Cardiac muscle cell (in vitro differentiated cells and primary cell): ENCODE data around the gene EHF. TPM values are rescaled to one million over a fixed set of nuclear protein-coding genes. Genes with fewer than 3 reads are reported as not detected.
A peak's percentile ranks its signal among the peaks of the same experiment; 100 is the strongest.
"Not testable (repeated sequence)": the region's sequence is repeated elsewhere in the genome, so short reads cannot be mapped to it uniquely, and the experiment has no call there.

Experiments used
- DNase-seq, 2 donors: peaks; one replicate each; pipeline versions ENCODE4 v3.0.0 to v3.0.0-alpha.2; 2010 to 2017; ENCODE audit warnings: low read depth in 1 of 2, low spot score in 1 of 2
- H3K27ac ChIP-seq: fragments of 200-600 bp; sonication (generic); 2 replicates; pipeline ENCODE4 v1.5.1; 2016
- H3K27me3 ChIP-seq: fragments of 200-600 bp; sonication (generic); 2 replicates; pipeline ENCODE4 v1.6.0; 2016; ENCODE audit warnings: control low read depth
- H3K36me3 ChIP-seq: fragments of 200-600 bp; sonication (generic); 2 replicates; pipeline ENCODE4 v1.5.1; 2016; ENCODE audit warnings: control low read depth
- H3K4me1 ChIP-seq: fragments of 200-600 bp; sonication (generic); 2 replicates; pipeline ENCODE4 v1.8.1; 2017; ENCODE audit warnings: low read depth, mild to moderate bottlenecking, mixed run types
- H3K4me3 ChIP-seq: fragments of 200-600 bp; sonication (generic); 2 replicates; pipeline ENCODE4 v1.5.1; 2016; ENCODE audit warnings: mild to moderate bottlenecking
- H3K9me3 ChIP-seq: fragments of 200-600 bp; sonication (generic); 2 replicates; pipeline ENCODE4 v1.5.1; 2017; ENCODE audit warnings: low read depth, mild to moderate bottlenecking, control low read depth
- CTCF ChIP-seq: IDR thresholded peaks from 2 replicates; pipeline ENCODE4 v1.5.1; 2012; ENCODE audit warnings: low read depth, mild to moderate bottlenecking, low read length
- polyA plus RNA-seq: library from polyadenylated mRNA; unstranded; fragments of >200 nt; fragmentation: Nextera tagmentation; extraction: Ambion mirVana; gene quantifications from 2 replicates; pipeline ENCODE4 v1.2.1, GENCODE V29; 2016
- total RNA-seq: library from RNA; depleted of rRNA; stranded (reverse); fragments of >200 nt; gene quantifications from 2 replicates; pipeline ENCODE4 v1.2.3, GENCODE V29; 2016

EHF gene
- total and polyA plus RNA-seq, 2 experiments from 2014 or later, result not detected

GRCh38 chr11:34680918-34681586 lies 60.2 kb downstream of the EHF start:
- no peaks in the 10 kb centered on the region for H3K27me3 ChIP-seq
- peak in 1 of 2 donors; percentile 12 for DNase-seq
- H3K36me3 ChIP-seq, result no peaks in the 10 kb centered on the region
- H3K27ac ChIP-seq, result no peak overlapping the region
- no peaks in the 10 kb centered on the region for H3K4me1 ChIP-seq
- no peaks in the 10 kb centered on the region for H3K9me3 ChIP-seq
- H3K4me3 ChIP-seq, result no peak overlapping the region
- TF ChIP-seq CTCF, result no peak

- TF ChIP-seq CTCF, result no peak
- no peak overlapping the region for H3K27ac ChIP-seq
- DNase-seq, result peak in 1 of 2 donors; percentile 12
- H3K36me3 ChIP-seq, result no peaks in the 10 kb centered on the region
- no peaks in the 10 kb centered on the region for H3K9me3 ChIP-seq
- H3K27me3 ChIP-seq, result no peaks in the 10 kb centered on the region
- H3K4me3 ChIP-seq, result no peak overlapping the region
- H3K4me1 ChIP-seq, result no peaks in the 10 kb centered on the region
These were observed 61.9 kb downstream of the EHF start for GRCh38 chr11:34682825-34683224.

- TF ChIP-seq CTCF, result no peak
- Histone ChIP-seq H3K4me3 (no peak overlapping the region), H3K9me3 (no peaks in the 10 kb centered on the region), H3K27ac (no peak overlapping the region), H3K27me3 (no peaks in the 10 kb centered on the region), H3K4me1 (no peaks in the 10 kb centered on the region), H3K36me3 (no peaks in the 10 kb centered on the region)
- no peak for DNase-seq
These were observed 62.5 kb downstream of the EHF start for GRCh38 chr11:34683396-34683795.

- Histone ChIP-seq H3K9me3 (no peaks in the 10 kb centered on the region), H3K4me3 (no peak overlapping the region), H3K27ac (no peak overlapping the region), H3K4me1 (no peaks in the 10 kb centered on the region), H3K36me3 (no peaks in the 10 kb centered on the region), H3K27me3 (no peaks in the 10 kb centered on the region)
- TF ChIP-seq CTCF, result no peak
- no peak for DNase-seq
These were observed 65.0 kb downstream of the EHF start for GRCh38 chr11:34685864-34686263.

- not testable (repeated sequence) for H3K9me3 ChIP-seq, H3K27me3 ChIP-seq, H3K36me3 ChIP-seq, DNase-seq, H3K4me1 ChIP-seq
- peak overlapping the region; percentile 93 for H3K27ac ChIP-seq
- H3K4me3 ChIP-seq, result peak overlapping the region; percentile 77
These were observed 71.4 kb downstream of the EHF start for GRCh38 chr11:34692299-34692698.

- no peak for TF ChIP-seq CTCF
- DNase-seq, result peak in 1 of 2 donors; percentile 5
- Histone ChIP-seq H3K27ac (no peak overlapping the region), H3K27me3 (no peaks in the 10 kb centered on the region), H3K4me3 (no peak overlapping the region), H3K36me3 (no peaks in the 10 kb centered on the region), H3K4me1 (no peaks in the 10 kb centered on the region), H3K9me3 (no peaks in the 10 kb centered on the region)
These were observed 76.0 kb downstream of the EHF start for GRCh38 chr11:34696862-34697261.
